ENCODE data around the gene ALX4.

DNA sequence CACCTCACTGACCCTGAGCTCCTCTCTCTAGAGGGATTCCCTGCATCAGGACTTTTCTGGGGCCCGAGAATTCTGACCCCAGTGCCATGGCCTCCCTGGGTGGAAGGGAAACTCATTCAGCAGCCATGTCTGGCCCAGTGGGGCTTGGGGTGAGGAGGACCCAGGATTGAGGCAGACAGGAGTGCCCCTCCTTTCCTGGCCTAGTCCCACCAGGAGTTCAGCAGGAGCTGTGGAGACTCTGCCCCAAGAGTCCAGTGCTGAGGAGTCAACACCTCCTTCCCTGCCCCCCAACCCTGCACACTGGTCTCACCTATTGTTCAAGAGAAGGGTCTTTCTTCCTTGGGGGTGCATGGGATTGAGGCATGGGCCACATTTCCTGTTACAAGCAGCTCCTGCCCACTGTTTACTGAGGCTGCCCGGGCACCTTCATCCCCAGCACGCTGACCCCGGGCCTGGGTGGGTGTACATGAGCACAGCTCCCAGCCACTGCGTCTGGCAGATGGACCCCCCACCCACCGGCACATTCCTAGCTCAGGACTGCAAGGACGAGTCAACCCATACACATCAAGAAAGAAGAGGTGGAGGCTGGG, 33.9 kb downstream of the ALX4 start:
- TF ChIP-seq, protein P1, sequence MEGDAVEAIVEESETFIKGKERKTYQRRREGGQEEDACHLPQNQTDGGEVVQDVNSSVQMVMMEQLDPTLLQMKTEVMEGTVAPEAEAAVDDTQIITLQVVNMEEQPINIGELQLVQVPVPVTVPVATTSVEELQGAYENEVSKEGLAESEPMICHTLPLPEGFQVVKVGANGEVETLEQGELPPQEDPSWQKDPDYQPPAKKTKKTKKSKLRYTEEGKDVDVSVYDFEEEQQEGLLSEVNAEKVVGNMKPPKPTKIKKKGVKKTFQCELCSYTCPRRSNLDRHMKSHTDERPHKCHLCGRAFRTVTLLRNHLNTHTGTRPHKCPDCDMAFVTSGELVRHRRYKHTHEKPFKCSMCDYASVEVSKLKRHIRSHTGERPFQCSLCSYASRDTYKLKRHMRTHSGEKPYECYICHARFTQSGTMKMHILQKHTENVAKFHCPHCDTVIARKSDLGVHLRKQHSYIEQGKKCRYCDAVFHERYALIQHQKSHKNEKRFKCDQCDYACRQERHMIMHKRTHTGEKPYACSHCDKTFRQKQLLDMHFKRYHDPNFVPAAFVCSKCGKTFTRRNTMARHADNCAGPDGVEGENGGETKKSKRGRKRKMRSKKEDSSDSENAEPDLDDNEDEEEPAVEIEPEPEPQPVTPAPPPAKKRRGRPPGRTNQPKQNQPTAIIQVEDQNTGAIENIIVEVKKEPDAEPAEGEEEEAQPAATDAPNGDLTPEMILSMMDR (IDR thresholded peaks at IDR 0.05; ENCODE audit: borderline replicate concordance, extremely low read depth, low read length, poor library complexity, severe bottlenecking): no peak
- TF ChIP-seq EZH2 (IDR thresholded peaks at IDR 0.05; ENCODE audit: borderline replicate concordance, low read depth, low read length, severe bottlenecking): no peak

All from DND-41 (cell line).